PC-9 (cell line): ENCODE measurements around the gene POMT2.

Experiments
- EZH2 ChIP-seq: fragments of 200-600 bp; sonication (generic); IDR thresholded peaks from 2 replicates; pipeline ENCODE4 v1.8.0; 2017; ENCODE audit warnings: antibody characterized with exemption, low read depth
- TF ChIP-seq, protein P1 (sequence below): fragments of 200-600 bp; sonication (generic); conservative IDR thresholded peaks from 2 replicates; pipeline ENCODE4 v1.6.1; 2017; ENCODE audit warnings: mixed run types, antibody characterized with exemption, mild to moderate bottlenecking, moderate library complexity

DNA sequence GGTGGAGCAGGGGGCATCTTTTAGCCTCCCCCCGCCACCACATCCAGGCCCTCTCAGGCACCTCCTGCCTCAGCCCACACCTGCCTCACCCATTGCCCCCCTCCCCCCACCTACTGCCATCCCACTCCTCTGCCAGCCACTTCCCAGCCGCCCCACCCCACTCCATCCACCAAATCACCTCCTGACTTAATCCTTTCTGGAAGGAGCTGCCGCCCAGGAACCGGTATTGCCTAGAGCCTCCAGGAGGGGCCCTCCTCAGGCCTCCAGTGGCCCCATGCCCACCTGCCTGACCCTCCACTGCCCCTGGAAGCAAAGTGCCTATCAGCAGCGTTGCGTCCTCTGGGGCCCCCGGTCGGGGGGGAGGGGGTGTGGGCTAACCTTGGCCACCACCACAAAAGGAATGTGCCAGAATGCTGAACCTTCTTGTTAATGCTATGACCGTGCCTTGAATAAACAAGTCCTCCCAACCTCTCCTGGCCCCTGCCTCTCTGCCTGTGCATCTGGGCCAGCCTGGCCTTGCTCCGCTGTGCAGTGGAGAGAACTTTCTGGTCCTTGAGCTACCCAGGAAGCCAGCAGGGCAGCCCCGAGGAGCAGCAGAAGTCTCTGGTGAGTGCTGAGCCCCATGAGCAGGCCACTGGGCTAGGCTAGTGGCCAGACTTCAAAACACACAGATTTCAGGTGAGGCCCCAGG, 61.5 kb downstream of the POMT2 start:
- TF ChIP-seq, protein P1, sequence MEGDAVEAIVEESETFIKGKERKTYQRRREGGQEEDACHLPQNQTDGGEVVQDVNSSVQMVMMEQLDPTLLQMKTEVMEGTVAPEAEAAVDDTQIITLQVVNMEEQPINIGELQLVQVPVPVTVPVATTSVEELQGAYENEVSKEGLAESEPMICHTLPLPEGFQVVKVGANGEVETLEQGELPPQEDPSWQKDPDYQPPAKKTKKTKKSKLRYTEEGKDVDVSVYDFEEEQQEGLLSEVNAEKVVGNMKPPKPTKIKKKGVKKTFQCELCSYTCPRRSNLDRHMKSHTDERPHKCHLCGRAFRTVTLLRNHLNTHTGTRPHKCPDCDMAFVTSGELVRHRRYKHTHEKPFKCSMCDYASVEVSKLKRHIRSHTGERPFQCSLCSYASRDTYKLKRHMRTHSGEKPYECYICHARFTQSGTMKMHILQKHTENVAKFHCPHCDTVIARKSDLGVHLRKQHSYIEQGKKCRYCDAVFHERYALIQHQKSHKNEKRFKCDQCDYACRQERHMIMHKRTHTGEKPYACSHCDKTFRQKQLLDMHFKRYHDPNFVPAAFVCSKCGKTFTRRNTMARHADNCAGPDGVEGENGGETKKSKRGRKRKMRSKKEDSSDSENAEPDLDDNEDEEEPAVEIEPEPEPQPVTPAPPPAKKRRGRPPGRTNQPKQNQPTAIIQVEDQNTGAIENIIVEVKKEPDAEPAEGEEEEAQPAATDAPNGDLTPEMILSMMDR, result no peak
- TF ChIP-seq EZH2, result no peak
